ENCODE measurements around the gene SMC6.

DNA sequence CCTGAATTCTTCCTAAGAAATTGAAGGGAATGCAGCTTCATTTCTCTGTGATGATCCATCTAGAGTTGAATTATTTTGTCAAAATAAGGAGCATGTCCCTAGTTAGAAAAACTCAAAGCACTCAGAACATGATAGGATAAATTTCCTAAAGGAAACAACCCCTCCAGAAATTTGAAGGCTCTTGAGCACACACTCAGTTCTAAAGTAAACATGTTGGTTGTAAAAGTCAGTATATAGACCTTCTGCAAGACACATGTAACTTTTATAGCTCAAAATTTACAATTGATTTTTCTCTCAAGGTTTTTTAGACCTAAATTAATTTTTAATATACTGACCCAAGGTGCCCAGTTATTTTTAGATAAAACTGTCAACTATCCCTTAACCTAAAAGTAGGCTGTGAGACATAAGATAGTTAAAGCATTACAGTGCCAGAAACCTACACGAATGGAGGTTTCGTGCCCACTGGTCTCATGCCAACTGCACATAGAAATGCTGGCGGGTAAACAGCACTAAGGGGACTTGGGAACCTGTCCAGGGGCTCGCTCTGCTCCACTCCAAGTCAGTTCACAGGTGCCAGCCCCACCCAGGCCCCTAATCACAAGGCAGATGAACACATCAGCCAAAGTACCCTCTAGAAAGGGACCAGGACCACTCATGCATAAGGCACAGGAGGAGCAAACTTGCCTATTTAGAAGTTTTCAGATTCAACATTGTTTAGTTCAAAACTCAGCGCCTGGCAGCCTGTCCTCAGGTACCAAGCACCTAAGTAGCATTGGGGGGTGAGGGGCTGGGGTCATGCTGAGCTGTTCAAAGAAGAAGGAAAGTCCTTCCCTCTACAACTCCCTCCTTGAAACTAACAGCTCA lies 106.5 kb downstream of the SMC6 start:
- TF ChIP-seq, protein P1, sequence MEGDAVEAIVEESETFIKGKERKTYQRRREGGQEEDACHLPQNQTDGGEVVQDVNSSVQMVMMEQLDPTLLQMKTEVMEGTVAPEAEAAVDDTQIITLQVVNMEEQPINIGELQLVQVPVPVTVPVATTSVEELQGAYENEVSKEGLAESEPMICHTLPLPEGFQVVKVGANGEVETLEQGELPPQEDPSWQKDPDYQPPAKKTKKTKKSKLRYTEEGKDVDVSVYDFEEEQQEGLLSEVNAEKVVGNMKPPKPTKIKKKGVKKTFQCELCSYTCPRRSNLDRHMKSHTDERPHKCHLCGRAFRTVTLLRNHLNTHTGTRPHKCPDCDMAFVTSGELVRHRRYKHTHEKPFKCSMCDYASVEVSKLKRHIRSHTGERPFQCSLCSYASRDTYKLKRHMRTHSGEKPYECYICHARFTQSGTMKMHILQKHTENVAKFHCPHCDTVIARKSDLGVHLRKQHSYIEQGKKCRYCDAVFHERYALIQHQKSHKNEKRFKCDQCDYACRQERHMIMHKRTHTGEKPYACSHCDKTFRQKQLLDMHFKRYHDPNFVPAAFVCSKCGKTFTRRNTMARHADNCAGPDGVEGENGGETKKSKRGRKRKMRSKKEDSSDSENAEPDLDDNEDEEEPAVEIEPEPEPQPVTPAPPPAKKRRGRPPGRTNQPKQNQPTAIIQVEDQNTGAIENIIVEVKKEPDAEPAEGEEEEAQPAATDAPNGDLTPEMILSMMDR (IDR thresholded peaks at IDR 0.05) = no peak
- TF ChIP-seq POLR2A (IDR thresholded peaks at IDR 0.05) = no peak
